Erythroblast (primary cell): ENCODE data around the gene ACAA1.

ENCODE experiments used
- GATA1 ChIP-seq: IDR thresholded peaks from 2 replicates; pipeline ENCODE4 v1.6.1; 2011; ENCODE audit warnings: low read depth, mild to moderate bottlenecking, control low read depth, low read length, moderate library complexity
- POLR2A ChIP-seq: IDR thresholded peaks from 2 replicates; pipeline ENCODE4 v1.6.1; 2011; ENCODE audit warnings: mild to moderate bottlenecking, low read length

DNA sequence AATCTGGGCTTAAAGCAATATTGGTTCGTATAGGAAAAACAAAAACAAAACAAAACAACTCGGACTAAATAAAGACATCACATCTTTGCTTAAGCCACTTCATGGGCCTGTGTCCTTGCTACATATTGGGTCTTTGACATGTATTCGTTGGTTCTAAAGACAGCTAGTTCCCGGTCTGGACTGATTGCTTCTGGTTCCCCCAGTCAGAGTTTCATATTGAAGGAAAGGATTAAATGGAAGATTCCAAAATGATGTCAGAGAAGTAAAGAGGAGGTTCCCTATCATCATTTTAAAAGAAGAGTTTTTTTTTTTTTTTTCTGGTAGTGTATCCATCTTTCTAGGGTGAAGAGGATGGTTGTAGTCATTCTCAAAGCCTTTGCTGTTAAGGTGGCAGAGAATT, 30.7 kb upstream of the ACAA1 start:
- no peak for TF ChIP-seq POLR2A
- no peak for TF ChIP-seq GATA1
